Measurements from ENCODE around the gene ACSF2. TPM values are rescaled to one million over a fixed set of nuclear protein-coding genes. Genes with fewer than 3 reads are reported as not detected.

ACSF2 gene
- total and polyA plus RNA-seq, 2 of the 13 experiments (the other 11 are each of a cell fraction or from before 2014, with no cell fraction given), result 87.3 to 109 TPM

DNA sequence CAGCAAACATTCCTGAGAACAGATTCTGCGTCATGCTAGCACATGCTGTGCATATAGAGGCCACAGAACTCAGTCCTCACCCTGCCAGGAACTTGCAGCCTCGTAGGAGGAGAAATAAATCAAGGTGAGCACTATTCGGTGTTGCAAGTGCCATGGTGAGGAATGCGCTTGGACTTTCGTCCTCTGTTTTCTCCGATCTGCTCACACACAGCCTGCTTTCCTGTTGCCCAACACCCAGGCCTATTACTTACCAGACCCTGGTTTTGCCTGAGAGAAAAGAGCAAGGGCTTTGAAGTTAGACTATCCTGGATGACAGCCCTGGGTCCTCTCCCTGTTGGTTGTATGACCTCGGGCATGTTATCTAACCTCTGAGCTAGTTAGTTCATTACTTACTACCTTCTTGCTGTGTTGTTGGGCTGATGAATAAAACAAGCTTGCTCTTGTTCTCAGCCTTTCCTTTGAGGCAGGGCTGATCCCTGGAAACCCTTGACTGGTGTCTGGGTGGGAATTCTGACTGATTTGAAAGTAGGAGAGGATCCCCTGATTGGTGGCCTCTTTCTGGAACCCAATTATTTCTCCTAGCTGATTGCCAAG lies 2.9 kb downstream of the ACSF2 start (continued):
- TF ChIP-seq HNRNPLL (IDR thresholded peaks at IDR 0.05; ENCODE audit: low read depth, low read length, poor library complexity, severe bottlenecking), result no peak
- TF ChIP-seq ZNF180 (CRISPR knock-in tag; IDR thresholded peaks at IDR 0.05; ENCODE audit: borderline replicate concordance, low read depth), result no peak
- TF ChIP-seq, protein P1, sequence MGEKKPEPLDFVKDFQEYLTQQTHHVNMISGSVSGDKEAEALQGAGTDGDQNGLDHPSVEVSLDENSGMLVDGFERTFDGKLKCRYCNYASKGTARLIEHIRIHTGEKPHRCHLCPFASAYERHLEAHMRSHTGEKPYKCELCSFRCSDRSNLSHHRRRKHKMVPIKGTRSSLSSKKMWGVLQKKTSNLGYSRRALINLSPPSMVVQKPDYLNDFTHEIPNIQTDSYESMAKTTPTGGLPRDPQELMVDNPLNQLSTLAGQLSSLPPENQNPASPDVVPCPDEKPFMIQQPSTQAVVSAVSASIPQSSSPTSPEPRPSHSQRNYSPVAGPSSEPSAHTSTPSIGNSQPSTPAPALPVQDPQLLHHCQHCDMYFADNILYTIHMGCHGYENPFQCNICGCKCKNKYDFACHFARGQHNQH (CRISPR knock-in tag; IDR thresholded peaks at IDR 0.05), result peak; percentile 86; the same call in 1 of the 2 replicates
- TF ChIP-seq, protein P2, sequence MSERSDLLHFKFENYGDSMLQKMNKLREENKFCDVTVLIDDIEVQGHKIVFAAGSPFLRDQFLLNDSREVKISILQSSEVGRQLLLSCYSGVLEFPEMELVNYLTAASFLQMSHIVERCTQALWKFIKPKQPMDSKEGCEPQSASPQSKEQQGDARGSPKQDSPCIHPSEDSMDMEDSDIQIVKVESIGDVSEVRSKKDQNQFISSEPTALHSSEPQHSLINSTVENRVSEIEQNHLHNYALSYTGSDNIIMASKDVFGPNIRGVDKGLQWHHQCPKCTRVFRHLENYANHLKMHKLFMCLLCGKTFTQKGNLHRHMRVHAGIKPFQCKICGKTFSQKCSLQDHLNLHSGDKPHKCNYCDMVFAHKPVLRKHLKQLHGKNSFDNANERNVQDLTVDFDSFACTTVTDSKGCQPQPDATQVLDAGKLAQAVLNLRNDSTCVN (CRISPR knock-in tag; IDR thresholded peaks at IDR 0.05; ENCODE audit: borderline replicate concordance), result peak; percentile 76; the same call in 1 of the 2 replicates
- TF ChIP-seq ZNF552 (CRISPR knock-in tag; IDR thresholded peaks at IDR 0.05; ENCODE audit: borderline replicate concordance), result peak; percentile 86
- TF ChIP-seq, protein P3, sequence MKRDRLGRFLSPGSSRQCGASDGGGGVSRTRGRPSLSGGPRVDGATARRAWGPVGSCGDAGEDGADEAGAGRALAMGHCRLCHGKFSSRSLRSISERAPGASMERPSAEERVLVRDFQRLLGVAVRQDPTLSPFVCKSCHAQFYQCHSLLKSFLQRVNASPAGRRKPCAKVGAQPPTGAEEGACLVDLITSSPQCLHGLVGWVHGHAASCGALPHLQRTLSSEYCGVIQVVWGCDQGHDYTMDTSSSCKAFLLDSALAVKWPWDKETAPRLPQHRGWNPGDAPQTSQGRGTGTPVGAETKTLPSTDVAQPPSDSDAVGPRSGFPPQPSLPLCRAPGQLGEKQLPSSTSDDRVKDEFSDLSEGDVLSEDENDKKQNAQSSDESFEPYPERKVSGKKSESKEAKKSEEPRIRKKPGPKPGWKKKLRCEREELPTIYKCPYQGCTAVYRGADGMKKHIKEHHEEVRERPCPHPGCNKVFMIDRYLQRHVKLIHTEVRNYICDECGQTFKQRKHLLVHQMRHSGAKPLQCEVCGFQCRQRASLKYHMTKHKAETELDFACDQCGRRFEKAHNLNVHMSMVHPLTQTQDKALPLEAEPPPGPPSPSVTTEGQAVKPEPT (CRISPR knock-in tag; IDR thresholded peaks at IDR 0.05; ENCODE audit: low read depth), result no peak; the same call in 1 of the 2 replicates
- TF ChIP-seq ZNF143 (CRISPR knock-in tag; IDR thresholded peaks at IDR 0.05), result no peak
- TF ChIP-seq CHD2 (IDR thresholded peaks at IDR 0.05; ENCODE audit: low read depth, low read length), result no peak
- TF ChIP-seq PHF8 (CRISPR knock-in tag; IDR thresholded peaks at IDR 0.05), result 0 out of 2 replicates have a peak, but pooled peaks have one; percentile 38
- TF ChIP-seq HNRNPK (IDR thresholded peaks at IDR 0.05; ENCODE audit: low read depth, low read length, poor library complexity, severe bottlenecking), result no peak
- TF ChIP-seq MYC (CRISPR knock-in tag; IDR thresholded peaks at IDR 0.05; ENCODE audit: borderline replicate concordance), result peak; percentile 68; the same call in 1 of the 2 replicates
- TF ChIP-seq FOXJ3 (CRISPR knock-in tag; IDR thresholded peaks at IDR 0.05; ENCODE audit: borderline replicate concordance), result peak; percentile 90
- TF ChIP-seq ZFY (CRISPR knock-in tag; IDR thresholded peaks at IDR 0.05), result peak; percentile 80
- no peak for TF ChIP-seq ZNF75D (CRISPR knock-in tag; IDR thresholded peaks at IDR 0.05; ENCODE audit: borderline replicate concordance)
- TF ChIP-seq, protein P4, sequence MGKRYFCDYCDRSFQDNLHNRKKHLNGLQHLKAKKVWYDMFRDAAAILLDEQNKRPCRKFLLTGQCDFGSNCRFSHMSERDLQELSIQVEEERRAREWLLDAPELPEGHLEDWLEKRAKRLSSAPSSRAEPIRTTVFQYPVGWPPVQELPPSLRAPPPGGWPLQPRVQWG (CRISPR knock-in tag; IDR thresholded peaks at IDR 0.05; ENCODE audit: borderline replicate concordance, low read depth), result no peak
- no peak; the same call in 1 of the 2 replicates for TF ChIP-seq DR1 (CRISPR knock-in tag; IDR thresholded peaks at IDR 0.05)
- peak; percentile 95 for TF ChIP-seq ZNF644 (CRISPR knock-in tag; IDR thresholded peaks at IDR 0.05; ENCODE audit: low read depth)
- no peak for TF ChIP-seq ZNF20 (CRISPR knock-in tag; IDR thresholded peaks at IDR 0.05)
- peak; percentile 76; the same call in 1 of the 2 replicates for TF ChIP-seq ZNF34 (CRISPR knock-in tag; IDR thresholded peaks at IDR 0.05; ENCODE audit: borderline replicate concordance)
- TF ChIP-seq ZNF572 (CRISPR knock-in tag; IDR thresholded peaks at IDR 0.05), result no peak
- no peak for TF ChIP-seq SOX6 (IDR thresholded peaks at IDR 0.05)
- TF ChIP-seq SOX6 (CRISPR knock-in tag; IDR thresholded peaks at IDR 0.05), result peak; percentile 93
- TF ChIP-seq JUND (CRISPR knock-in tag; IDR thresholded peaks at IDR 0.05), result peak; percentile 65; the same call in 1 of the 2 replicates
- TF ChIP-seq, protein P5, sequence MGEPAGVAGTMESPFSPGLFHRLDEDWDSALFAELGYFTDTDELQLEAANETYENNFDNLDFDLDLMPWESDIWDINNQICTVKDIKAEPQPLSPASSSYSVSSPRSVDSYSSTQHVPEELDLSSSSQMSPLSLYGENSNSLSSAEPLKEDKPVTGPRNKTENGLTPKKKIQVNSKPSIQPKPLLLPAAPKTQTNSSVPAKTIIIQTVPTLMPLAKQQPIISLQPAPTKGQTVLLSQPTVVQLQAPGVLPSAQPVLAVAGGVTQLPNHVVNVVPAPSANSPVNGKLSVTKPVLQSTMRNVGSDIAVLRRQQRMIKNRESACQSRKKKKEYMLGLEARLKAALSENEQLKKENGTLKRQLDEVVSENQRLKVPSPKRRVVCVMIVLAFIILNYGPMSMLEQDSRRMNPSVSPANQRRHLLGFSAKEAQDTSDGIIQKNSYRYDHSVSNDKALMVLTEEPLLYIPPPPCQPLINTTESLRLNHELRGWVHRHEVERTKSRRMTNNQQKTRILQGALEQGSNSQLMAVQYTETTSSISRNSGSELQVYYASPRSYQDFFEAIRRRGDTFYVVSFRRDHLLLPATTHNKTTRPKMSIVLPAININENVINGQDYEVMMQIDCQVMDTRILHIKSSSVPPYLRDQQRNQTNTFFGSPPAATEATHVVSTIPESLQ (CRISPR knock-in tag; conservative IDR thresholded peaks at IDR 0.05), result peak; percentile 33; the same call in 1 of the 2 replicates

All from HepG2 (cell line).